ENCODE results near the gene COQ10A. TPM values are rescaled to one million over a fixed set of nuclear protein-coding genes. Genes with fewer than 3 reads are reported as not detected.
"Not testable (repeated sequence)": the region's sequence is repeated elsewhere in the genome, so short reads cannot be mapped to it uniquely, and the experiment has no call there.

The COQ10A gene
- polyA plus RNA-seq, 1 of the 3 experiments (the other 2 are of a cell fraction): 42.2 TPM

- no peak overlapping the region for H3K4me3 ChIP-seq (ENCODE audit: low read depth in 2 of 2, low read length in 1 of 2)
- no peak overlapping the region; a peak in 1 of 4 replicates for H3K27ac ChIP-seq (ENCODE audit: low read depth in 2 of 2, low read length in 1 of 2)
- no peak overlapping the region for H2AFZ ChIP-seq (ENCODE audit: low read depth)
- H3K27me3 ChIP-seq (ENCODE audit: insufficient read depth): no peaks in the 10 kb centered on the region
- H3K9me2 ChIP-seq: no peaks in the 10 kb centered on the region
- H4K20me1 ChIP-seq (ENCODE audit: insufficient read depth): no peaks in the 10 kb centered on the region
- H3K4me2 ChIP-seq: no peak overlapping the region
- ChIA-PET POLR2A (interaction anchor here (0.6 kb wide), 1 partner anchor 24 kb away, joined by 3 read pairs; no protein-coding TSS in a partner anchor), CTCF (interaction anchor here (0.7 to 1.3 kb wide), 3 partner anchors 12 to 193 kb away, joined by 3 to 8 read pairs (median 7); partner anchors contain the start of gene ANKRD52)
- peaks cover 39 to 56% of the 10 kb centered on the region in 2 experiments for H3K36me3 ChIP-seq (replicated peaks in 1 of 2; ENCODE audit: control insufficient read depth in 1 of 2, insufficient read depth in 2 of 2, low read length in 1 of 2)
- peaks cover 58% of the 10 kb centered on the region for H3F3A ChIP-seq (replicated peaks; ENCODE audit: insufficient read depth)
- TF ChIP-seq, protein P1, sequence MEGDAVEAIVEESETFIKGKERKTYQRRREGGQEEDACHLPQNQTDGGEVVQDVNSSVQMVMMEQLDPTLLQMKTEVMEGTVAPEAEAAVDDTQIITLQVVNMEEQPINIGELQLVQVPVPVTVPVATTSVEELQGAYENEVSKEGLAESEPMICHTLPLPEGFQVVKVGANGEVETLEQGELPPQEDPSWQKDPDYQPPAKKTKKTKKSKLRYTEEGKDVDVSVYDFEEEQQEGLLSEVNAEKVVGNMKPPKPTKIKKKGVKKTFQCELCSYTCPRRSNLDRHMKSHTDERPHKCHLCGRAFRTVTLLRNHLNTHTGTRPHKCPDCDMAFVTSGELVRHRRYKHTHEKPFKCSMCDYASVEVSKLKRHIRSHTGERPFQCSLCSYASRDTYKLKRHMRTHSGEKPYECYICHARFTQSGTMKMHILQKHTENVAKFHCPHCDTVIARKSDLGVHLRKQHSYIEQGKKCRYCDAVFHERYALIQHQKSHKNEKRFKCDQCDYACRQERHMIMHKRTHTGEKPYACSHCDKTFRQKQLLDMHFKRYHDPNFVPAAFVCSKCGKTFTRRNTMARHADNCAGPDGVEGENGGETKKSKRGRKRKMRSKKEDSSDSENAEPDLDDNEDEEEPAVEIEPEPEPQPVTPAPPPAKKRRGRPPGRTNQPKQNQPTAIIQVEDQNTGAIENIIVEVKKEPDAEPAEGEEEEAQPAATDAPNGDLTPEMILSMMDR (IDR thresholded peaks at IDR 0.05): peak; percentile 58
- TF ChIP-seq RAD21 (IDR thresholded peaks at IDR 0.05; ENCODE audit: low read length) (peak; percentile 32; the same call in 1 of the 2 replicates), TAF1 (IDR thresholded peaks at IDR 0.05; ENCODE audit: borderline replicate concordance, low read depth, low read length) (no peak), SMC3 (IDR thresholded peaks at IDR 0.05; ENCODE audit: low read depth, low read length) (0 out of 2 replicates have a peak, but pooled peaks have one; percentile 16)
- H3K9ac ChIP-seq: no peak overlapping the region
- 45% methylated on average over 1 of the region's 1 CpG for WGBS (ENCODE audit: low lambda C conversion rate)
- DNase-seq: no peak
- no peaks in the 10 kb centered on the region for H3K79me2 ChIP-seq (ENCODE audit: insufficient read depth)
- H3K4me1 ChIP-seq (ENCODE audit: control insufficient read depth in 1 of 2, insufficient read depth in 2 of 2, low read depth in 1 of 2, low read length in 1 of 2): peaks cover 0 to 8% of the 10 kb centered on the region in 2 experiments; a peak in 1 of 4 replicates
- H3K9me3 ChIP-seq: no peaks in the 10 kb centered on the region
Observed at GRCh38 chr12:56271031-56271430, 4.3 kb downstream of the COQ10A start.

GRCh38 chr12:56272468-56272867 is 5.7 kb downstream of the COQ10A start:
- H2AFZ ChIP-seq (ENCODE audit: low read depth); H3K4me2 ChIP-seq; H3K9me3 ChIP-seq; H3K27me3 ChIP-seq (ENCODE audit: insufficient read depth); DNase-seq; H3K9me2 ChIP-seq; H4K20me1 ChIP-seq (ENCODE audit: insufficient read depth); H3K79me2 ChIP-seq (ENCODE audit: insufficient read depth); H3K27ac ChIP-seq (ENCODE audit: low read depth in 2 of 2, low read length in 1 of 2); H3K4me3 ChIP-seq (ENCODE audit: low read depth in 2 of 2, low read length in 1 of 2); H3K4me1 ChIP-seq (ENCODE audit: control insufficient read depth in 1 of 2, insufficient read depth in 2 of 2, low read depth in 1 of 2, low read length in 1 of 2); POLR2A ChIA-PET; H3K9ac ChIP-seq: not testable (repeated sequence)
- WGBS (ENCODE audit: low lambda C conversion rate): 100% methylated on average over 1 of the region's 2 CpGs
- Histone ChIP-seq H3F3A (replicated peaks; ENCODE audit: insufficient read depth) (peaks cover 51% of the 10 kb centered on the region), H3K36me3 (replicated peaks in 1 of 2; ENCODE audit: control insufficient read depth in 1 of 2, insufficient read depth in 2 of 2, low read length in 1 of 2) (peaks cover 47 to 61% of the 10 kb centered on the region in 2 experiments)
- CTCF ChIA-PET: interaction anchor here (0.9 to 1.9 kb wide), 3 partner anchors 14 to 191 kb away, joined by 3 to 8 read pairs (median 4); partner anchors contain the start of genes ANKRD52 and SMARCC2

DNA sequence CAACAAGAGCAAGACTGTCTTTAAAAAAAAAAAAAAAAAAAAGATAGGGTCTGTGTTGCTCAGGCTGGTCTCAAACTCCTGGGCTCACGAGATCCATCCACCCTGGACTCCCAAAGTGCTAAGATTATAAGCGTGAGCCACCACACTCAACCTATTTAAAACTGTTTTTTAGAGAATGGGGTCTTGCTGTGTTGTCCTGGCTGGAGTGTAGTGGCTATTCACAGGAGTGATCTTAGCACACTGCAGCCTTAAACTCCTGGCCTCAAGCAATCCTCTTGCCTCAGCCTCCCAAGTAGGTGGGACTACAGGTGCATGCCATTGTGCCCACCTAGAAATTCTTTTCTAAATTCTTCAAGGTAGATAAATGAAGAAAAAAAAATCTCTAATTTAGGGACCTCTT is 7.6 kb downstream of the COQ10A start:
- CTCF ChIA-PET: interaction anchor here (1.9 kb wide), 1 partner anchor 85 kb away, joined by 4 read pairs; the partner anchor contains the start of gene SMARCC2

More for the DNA sequence above, 7.6 kb downstream of the COQ10A start:
- TF ChIP-seq, protein P2, sequence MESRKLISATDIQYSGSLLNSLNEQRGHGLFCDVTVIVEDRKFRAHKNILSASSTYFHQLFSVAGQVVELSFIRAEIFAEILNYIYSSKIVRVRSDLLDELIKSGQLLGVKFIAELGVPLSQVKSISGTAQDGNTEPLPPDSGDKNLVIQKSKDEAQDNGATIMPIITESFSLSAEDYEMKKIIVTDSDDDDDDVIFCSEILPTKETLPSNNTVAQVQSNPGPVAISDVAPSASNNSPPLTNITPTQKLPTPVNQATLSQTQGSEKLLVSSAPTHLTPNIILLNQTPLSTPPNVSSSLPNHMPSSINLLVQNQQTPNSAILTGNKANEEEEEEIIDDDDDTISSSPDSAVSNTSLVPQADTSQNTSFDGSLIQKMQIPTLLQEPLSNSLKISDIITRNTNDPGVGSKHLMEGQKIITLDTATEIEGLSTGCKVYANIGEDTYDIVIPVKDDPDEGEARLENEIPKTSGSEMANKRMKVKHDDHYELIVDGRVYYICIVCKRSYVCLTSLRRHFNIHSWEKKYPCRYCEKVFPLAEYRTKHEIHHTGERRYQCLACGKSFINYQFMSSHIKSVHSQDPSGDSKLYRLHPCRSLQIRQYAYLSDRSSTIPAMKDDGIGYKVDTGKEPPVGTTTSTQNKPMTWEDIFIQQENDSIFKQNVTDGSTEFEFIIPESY (IDR thresholded peaks at IDR 0.05; ENCODE audit: borderline replicate concordance, low read depth): no peak
- no peak for TF ChIP-seq SMC3 (IDR thresholded peaks at IDR 0.05; ENCODE audit: low read depth, low read length)
- no peak overlapping the region for H2AFZ ChIP-seq (ENCODE audit: low read depth)
- H3K79me2 ChIP-seq (ENCODE audit: insufficient read depth): 0 out of 2 replicates have a peak, but pooled peaks cover 4% of the 10 kb centered on the region
- POLR2A ChIA-PET: no interaction called here
- peaks cover 39% of the 10 kb centered on the region for H3F3A ChIP-seq (replicated peaks; ENCODE audit: insufficient read depth)
- H3K36me3 ChIP-seq (replicated peaks in 1 of 2; ENCODE audit: control insufficient read depth in 1 of 2, insufficient read depth in 2 of 2, low read length in 1 of 2): peaks cover 58 to 62% of the 10 kb centered on the region in 2 experiments
- no peaks in the 10 kb centered on the region for H3K9me2 ChIP-seq
- no peak overlapping the region for H3K4me3 ChIP-seq (ENCODE audit: low read depth in 2 of 2, low read length in 1 of 2)
- H3K27ac ChIP-seq (ENCODE audit: low read depth in 2 of 2, low read length in 1 of 2): no peak overlapping the region
- WGBS (ENCODE audit: low lambda C conversion rate): 93% methylated on average over 2 of the region's 2 CpGs
- DNase-seq: no peak
- no peaks in the 10 kb centered on the region for H4K20me1 ChIP-seq (ENCODE audit: insufficient read depth)
- H3K9ac ChIP-seq: no peak overlapping the region
- H3K4me2 ChIP-seq: no peak overlapping the region
- no peaks in the 10 kb centered on the region for H3K9me3 ChIP-seq
- no peaks in the 10 kb centered on the region for H3K4me1 ChIP-seq (ENCODE audit: control insufficient read depth in 1 of 2, insufficient read depth in 2 of 2, low read depth in 1 of 2, low read length in 1 of 2)
- no peaks in the 10 kb centered on the region for H3K27me3 ChIP-seq (ENCODE audit: insufficient read depth)
